ENCODE measurements around the gene XPO6.

XPO6 gene

GRCh38 chr16:28058839-28059589 is 152.8 kb downstream of the XPO6 start:
- DNase-seq, result no peak

DNA sequence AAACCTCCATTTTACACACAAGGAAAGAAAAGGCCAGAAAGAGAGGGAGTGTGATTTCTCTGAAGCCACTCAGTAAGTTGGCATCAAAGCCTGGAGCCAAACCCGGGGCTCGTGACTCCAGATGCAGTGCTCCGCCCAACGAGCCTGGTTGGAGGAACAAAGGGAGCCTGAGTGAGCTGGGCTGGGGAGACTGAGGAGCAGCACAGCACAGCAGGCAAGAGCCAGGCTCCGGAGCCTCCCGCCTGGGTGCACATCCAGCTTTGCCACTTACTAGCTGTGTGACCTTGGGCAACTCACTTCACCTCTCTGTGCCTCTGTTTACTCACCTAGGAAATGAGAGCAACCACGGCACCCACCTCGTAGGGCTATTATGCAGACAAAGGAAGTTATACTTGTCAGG is 153.8 kb downstream of the XPO6 start:
- no peak for DNase-seq

- no peak for DNase-seq
Measured at GRCh38 chr16:28053461-28053860, 158.3 kb downstream of the XPO6 start.

DNA sequence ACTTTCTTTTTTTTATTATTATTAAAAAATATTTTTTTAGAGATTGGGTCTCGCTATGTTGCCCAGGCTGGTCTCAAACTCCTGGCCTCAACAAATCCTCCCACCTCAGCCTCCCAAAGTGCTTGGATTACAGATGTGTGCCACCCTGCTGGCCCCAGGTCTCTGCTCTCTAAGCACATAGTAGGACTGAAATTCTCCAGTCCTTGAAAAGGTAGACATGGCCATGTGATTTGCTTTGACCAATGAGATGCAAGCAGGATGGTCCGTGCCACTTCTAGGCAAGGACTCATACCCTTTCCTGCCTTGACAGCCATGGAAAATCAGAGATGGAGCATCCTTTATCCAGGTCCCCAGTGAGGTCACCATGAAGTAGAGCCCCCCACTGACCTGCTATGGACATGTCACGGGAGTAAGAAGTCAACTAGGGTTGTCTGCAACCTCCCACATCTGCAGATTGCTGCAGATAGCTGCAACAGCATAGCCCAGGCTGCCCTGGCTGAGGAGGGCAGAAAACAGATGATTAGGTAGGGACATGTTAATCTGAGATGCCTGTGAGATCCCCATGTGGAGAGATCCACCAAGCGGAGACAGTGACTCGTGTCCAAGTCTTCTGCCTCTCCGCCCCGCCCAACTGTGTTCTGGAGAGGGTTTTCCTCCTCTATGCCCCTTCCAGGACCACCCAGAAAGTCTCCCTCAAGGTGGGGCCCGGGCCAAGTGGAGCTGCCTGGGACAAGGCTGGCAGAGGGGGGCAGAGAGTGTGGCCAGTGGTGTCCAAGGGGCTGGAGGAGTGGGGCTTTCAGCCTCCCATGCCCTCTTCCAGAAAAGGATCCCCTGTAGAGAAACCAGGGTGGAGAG is 159.3 kb downstream of the XPO6 start:
- DNase-seq, result no peak

DNA sequence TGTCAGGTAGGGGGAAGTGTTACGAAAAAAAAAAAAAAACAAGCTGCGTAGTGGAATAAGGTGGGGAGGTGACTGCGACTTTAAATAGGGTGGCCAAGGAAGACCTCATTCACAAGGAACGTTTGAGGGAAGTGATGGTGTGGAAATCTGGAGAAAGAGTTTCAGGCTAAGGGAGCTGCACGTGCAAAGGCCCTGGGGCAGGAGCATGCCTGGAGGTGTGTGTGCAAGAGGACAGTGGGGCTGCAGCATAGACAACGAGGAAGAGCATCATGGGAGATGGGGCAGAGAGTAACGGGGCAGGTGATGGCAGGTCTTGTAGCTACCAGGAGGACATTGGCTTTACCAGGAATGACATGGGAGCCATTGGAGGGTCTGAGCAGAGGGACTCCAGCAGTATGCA is 160.3 kb downstream of the XPO6 start:
- no peak for DNase-seq
